Omental fat pad (tissue), 4 donors: Measurements from ENCODE around the gene QTRT2. TPM values are rescaled to one million over a fixed set of nuclear protein-coding genes. Genes with fewer than 3 reads are reported as not detected.

Experiments
- ATAC-seq: fragments of 150-250 bp; one replicate; pipeline ENCODE4 v1.9.1; 2016; ENCODE audit warnings: mild to moderate bottlenecking, moderate library complexity; ENCODE audit not compliant: low FRiP score
- DNase-seq: peaks from one replicate; pipeline ENCODE4 v3.0.0-alpha.2; 2019; ENCODE audit warnings: low spot score
- CTCF ChIP-seq, 3 donors: fragments of 450-650 bp; IDR thresholded peaks; one replicate each; pipeline ENCODE4 v1.5.1; 2016 to 2017; ENCODE audit warnings: antibody characterized with exemption in 3 of 3, mild to moderate bottlenecking in 3 of 3, moderate library complexity in 2 of 3
- total RNA-seq, 4 donors: library from RNA; depleted of rRNA; stranded (reverse); fragments of >200 nt; gene quantifications; one replicate each; pipeline ENCODE4 v1.1.0, GENCODE V29; 2016

QTRT2 gene
- total RNA-seq, 4 donors from 2014 or later: 11.4 to 36.1 (median 15.1) TPM

- DNase-seq (no peak), ATAC-seq (no peak)
- TF ChIP-seq CTCF (IDR thresholded peaks at IDR 0.05): no peak
These were observed 20.2 kb downstream of the QTRT2 start for GRCh38 chr3:114076711-114077110.

GRCh38 chr3:114078126-114078525, 21.6 kb downstream of the QTRT2 start:
- ATAC-seq: no peak
- TF ChIP-seq CTCF (IDR thresholded peaks at IDR 0.05): no peak
- no peak for DNase-seq

GRCh38 chr3:114079761-114080160, 23.2 kb downstream of the QTRT2 start:
- no peak for DNase-seq
- no peak for TF ChIP-seq CTCF (IDR thresholded peaks at IDR 0.05)
- peak; percentile 32 for ATAC-seq

GRCh38 chr3:114080201-114080600, 23.7 kb downstream of the QTRT2 start:
- DNase-seq (no peak), ATAC-seq (no peak)
- no peak for TF ChIP-seq CTCF (IDR thresholded peaks at IDR 0.05)

GRCh38 chr3:114081037-114081436, 24.5 kb downstream of the QTRT2 start:
- DNase-seq (no peak), ATAC-seq (no peak)
- TF ChIP-seq CTCF (IDR thresholded peaks at IDR 0.05): no peak

GRCh38 chr3:114083112-114083511, 26.6 kb downstream of the QTRT2 start:
- DNase-seq (no peak), ATAC-seq (no peak)
- no peak for TF ChIP-seq CTCF (IDR thresholded peaks at IDR 0.05)

- no peak for TF ChIP-seq CTCF (IDR thresholded peaks at IDR 0.05)
- no peak for ATAC-seq
- no peak for DNase-seq
These were observed 29.8 kb downstream of the QTRT2 start for GRCh38 chr3:114086356-114086755.
